KBM-7 (cell line): Measurements from ENCODE around the gene GALNT15.

Source experiments
- DNase-seq: peaks from one replicate; pipeline ENCODE4 v3.0.0-alpha.2; 2015
- in situ Hi-C: fragments of 300-500 bp; cut with MboI; formaldehyde crosslinking; loops from 2 replicates; pipeline ENCODE4 v1.14.3; 2020; ENCODE audit warnings: low sequenced_read_pairs, low pct_unique_long_range_greater_than_20kb, mixed read lengths

Gene GALNT15

GRCh38 chr3:16148213-16148612 lies 26.3 kb upstream of the GALNT15 start:
- DNase-seq: no peak
- in situ Hi-C loops: no loop called here

- in situ Hi-C loops: no loop called here
- no peak for DNase-seq
These were observed 25.7 kb upstream of the GALNT15 start for GRCh38 chr3:16148783-16149182.

DNA sequence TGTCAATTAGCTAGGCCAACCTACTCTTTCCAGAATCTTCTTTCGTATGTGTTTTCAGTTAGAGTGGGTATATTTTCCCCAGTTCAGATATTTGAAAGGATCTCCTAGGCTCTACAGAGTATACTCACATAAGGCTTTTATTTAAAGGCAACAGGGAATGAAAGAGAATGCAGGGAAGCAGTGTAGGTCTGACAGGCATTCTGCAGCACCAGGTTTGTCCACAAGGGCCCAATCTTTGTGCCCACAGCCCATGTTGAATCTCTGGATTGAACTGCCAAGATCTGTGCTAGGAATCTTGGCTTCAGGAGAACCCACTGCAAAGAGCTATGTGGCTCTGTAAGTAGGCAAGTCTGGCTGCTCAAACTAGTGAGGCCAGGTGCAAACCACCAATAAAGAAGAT lies 24.2 kb upstream of the GALNT15 start:
- DNase-seq: no peak
- in situ Hi-C loops: no loop called here

DNA sequence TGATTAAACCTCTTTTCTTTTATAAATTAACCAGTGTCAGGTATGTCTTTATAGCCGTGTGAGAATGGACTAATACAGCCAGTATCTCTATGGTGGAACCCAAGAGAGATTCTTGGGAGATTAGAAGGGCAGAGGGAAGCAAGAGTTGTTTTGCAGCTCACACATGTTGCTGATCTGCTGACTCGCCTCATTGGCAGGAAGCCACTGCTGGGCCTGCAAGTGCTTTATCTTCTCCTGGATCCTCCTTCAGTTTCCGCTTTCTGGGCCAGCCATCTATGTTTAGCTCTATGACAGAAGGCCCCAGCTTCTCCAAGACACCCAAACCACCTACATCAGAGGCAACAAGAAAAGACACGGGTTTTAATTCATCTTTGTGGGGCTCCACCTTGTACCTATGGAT lies 23.4 kb upstream of the GALNT15 start:
- peak; percentile 95 for DNase-seq
- in situ Hi-C loops: no loop called here

- in situ Hi-C loops: no loop called here
These were observed 6.3 kb upstream of the GALNT15 start for GRCh38 chr3:16168211-16168610.

DNA sequence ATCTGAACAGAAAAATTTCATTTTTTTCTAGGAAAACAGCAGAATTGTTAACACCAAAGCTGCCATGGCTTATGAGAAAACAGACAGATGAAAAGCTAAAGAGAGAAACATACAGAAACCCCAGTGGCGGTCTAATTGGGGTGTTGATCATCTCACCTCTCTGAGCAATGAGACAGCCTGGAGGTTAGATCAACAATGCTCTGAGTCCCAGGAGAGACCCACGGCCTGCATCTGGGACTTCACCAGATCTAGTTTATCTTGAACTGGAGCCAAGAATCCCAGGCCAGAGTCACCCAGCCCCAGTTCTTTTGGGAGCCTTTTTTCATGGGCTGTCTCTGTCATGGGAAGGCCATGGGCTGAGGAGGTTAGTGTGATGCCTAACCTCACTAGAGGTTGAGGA lies 3.5 kb upstream of the GALNT15 start:
- in situ Hi-C loops: no loop called here
- no peak for DNase-seq

More at GRCh38 chr3:16168211-16168610, 6.3 kb upstream of the GALNT15 start:
- no peak for DNase-seq

GRCh38 chr3:16171825-16172224 lies 2.7 kb upstream of the GALNT15 start:
- DNase-seq: no peak
- in situ Hi-C loops: no loop called here

DNA sequence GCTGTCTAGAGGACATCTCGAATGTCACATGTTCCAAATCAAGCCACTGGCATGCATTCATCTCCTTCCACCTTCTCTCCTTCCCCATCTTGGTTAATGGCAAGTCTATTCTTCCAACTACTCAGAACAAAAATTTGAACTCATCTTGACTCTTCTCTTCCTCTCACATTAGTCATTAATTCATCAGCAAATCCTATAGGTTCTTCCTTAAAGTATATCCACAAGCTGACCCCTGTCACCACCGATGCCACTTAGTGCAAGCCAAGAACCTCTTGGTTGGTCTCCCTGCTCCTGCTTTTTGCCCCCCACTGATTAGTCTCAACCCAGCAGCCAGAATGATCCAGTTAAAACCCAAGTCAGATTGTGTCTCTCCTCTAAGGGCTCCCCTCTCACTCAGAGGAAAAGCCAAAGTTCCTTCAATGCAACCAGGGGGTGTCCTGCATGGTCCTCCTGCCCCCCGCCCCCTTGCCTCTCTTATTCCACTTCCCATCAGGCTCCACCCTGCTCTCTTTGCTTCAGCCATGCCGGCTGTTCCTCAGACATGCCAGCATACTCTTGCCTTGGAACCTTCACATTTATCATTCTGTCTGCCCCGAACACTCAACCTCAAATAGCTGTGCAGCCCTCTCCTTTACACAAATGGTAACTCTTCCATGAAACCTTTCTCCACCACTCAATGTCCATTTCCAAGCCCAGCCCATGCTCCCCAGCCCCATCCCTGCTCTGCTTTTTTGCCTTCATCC lies 1.0 kb upstream of the GALNT15 start:
- in situ Hi-C loops: no loop called here
- DNase-seq: no peak

- DNase-seq: no peak
- in situ Hi-C loops: no loop called here
These were observed 489 bp upstream of the GALNT15 start for GRCh38 chr3:16174026-16174355.

GRCh38 chr3:16174976-16175901 lies 759 bp downstream of the GALNT15 start:
- in situ Hi-C loops: no loop called here
- DNase-seq: no peak

DNA sequence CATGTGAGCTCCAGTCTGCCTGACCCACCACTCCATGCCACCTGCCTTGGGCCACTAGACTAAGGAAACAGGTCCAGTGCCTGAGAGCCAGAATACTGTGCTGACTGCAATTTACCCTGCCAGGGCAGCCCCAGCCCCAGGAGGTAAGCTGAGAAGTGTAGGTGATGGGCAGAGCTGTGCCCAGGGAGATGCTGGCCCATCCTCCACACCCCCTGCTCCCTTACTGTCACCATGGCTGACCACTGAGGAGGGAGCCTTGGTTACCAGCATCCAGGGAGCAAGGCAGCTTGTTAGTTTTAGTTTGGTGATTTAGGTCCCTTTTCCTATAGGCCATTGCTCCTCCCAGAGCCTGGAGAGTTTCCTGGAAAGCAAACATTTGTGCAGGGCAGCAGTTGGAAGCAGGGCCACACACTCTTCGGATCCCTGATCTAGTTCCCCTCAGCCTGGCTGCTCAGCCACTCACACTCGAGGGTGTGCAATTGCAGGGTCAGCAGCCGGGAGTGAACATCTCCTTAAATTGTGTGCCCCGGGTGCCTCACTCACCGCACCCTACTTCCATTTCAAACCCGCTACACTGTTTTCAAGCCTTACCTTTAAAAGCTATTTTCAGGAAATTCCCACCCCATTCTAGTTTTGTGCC lies 2.0 kb downstream of the GALNT15 start:
- in situ Hi-C loops: no loop called here
- no peak for DNase-seq

- no peak for DNase-seq
- in situ Hi-C loops: no loop called here
These were observed 2.9 kb downstream of the GALNT15 start for GRCh38 chr3:16177382-16177781.

DNA sequence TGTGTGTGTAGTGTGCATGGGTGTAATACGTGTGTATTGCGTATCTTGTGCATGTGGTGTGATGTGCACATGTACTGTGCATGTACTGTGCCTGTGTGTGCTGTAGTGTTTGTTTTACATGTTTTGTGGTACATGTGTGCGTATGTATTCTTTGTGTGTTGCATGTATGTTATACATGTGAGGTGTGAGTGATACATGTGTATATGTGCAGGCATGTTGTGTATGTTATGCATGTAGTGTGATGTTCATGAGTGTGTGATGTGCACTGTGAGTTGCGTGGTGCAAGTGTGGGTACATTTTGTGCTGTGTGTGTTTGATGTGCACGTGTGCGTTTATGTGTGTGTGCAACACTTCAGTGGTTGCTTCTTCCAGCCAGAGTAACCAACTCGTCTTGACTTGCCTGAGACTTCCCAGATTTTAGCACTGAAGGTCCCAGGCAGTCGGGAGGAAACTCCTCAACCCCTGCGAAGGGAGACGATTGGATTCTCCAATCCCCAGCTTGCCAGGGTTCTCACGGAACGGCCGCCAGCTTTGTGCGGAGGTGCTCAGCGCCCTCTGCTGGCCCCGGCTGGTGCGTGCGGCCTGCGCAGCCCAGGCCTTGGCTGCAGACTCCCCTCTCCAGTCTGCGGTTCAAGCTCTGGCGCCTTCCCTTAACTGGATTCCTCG lies 3.6 kb downstream of the GALNT15 start:
- in situ Hi-C loops: no loop called here
- DNase-seq: peak; percentile 91

GRCh38 chr3:16178628-16178988 lies 4.1 kb downstream of the GALNT15 start:
- no peak for DNase-seq
- in situ Hi-C loops: no loop called here

DNA sequence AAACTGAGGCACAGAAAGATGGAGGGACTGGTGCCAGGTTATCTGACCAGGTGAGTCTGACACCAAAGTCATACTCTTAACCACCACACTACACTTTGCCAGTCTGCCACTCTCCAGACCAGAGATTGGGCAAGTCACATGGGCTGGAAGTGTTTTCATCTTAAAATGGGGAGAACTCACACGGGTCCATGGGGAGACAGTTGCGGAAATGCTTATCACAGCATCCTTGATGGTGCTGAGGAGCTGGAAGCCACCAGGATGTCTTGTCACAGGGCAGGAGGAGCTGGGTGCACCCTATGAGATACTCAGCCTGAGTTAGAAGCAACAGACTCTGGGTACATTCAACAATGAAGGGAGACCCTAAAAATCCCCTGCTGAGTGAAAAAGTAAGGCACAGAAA lies 4.8 kb downstream of the GALNT15 start:
- DNase-seq: no peak
- in situ Hi-C loops: no loop called here

DNA sequence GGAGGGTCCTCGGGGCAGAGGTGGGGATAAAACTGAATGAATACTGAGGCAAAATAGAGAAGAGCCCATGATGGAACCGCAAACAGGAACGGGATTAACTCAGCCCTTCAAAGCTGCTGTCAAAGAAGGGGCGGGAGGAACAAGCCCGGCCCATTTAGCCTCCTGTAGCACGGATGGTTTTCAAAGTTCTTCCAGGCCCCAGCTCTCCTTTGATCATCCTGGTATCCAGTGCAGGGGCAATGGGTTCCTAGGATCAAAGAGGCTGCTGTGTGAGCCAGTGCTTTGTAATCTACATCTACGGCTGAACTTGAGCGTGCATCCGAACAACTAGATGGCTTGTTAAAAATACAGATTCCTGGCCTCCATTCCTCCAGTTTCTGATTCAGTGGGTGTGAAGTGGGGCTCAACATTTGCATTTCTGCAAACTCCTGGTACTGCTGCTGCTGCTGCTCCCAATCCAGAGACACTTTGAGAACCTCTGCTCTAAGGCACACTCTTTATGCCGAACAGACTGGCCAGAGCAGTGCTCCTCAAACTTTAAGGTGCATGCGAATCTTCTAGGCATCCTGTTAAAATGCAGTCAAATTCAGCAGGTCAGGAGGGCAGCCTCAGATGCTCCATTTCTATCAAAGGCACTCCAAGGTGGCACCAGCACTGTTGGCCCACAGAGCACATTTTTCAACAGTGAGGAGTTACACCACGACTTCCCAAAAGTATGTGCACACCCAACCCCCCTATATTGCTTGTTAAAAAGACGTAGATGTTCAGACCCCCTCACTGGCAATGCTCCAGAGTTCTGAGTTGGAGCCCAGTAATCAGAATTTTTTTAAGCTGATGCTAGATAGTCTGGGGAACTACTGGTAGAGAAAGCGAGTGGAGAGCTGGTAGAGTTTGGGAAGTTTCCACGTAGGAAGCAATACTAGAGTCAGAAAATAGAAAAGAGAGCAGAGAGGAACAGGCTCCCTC lies 5.6 kb downstream of the GALNT15 start:
- in situ Hi-C loops: no loop called here

GRCh38 chr3:16180737-16181134 lies 6.3 kb downstream of the GALNT15 start:
- in situ Hi-C loops: no loop called here
- DNase-seq: no peak

More for the DNA sequence above, 5.6 kb downstream of the GALNT15 start:
- DNase-seq: peak; percentile 65

- peak; percentile 36 for DNase-seq
- in situ Hi-C loops: no loop called here
These were observed 6.9 kb downstream of the GALNT15 start for GRCh38 chr3:16181361-16181760.

DNA sequence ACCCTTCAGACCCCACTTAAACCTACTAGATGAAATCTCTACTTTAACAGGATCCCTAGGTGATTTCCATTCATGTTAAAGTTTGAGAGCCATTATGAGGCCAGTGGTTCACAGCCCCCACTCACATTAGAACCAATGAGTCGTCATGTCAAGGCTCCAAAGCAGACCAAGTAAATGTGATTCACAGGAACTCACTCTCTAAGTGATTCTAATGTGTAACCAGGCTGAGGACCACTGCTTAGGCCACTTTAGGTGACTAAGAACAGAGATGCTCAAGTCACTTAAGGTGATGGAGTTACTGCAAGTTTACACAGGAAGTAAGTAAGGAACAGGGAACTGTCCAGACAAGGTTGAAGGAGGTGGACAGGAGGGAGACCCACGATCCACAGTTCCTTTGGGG lies 7.7 kb downstream of the GALNT15 start:
- in situ Hi-C loops: no loop called here

More for the DNA sequence above, 7.7 kb downstream of the GALNT15 start:
- DNase-seq: no peak
